ENCODE measurements around the gene SOCS1. TPM values are rescaled to one million over a fixed set of nuclear protein-coding genes. Genes with fewer than 3 reads are reported as not detected.

Gene SOCS1
- 2.7 to 4.6 TPM (median 3.6 TPM) in 3 replicates for total RNA-seq
- long read RNA-seq, transcript SOCS1-201 (2 exons, 1,225 nt) = major isoform, 9 of 9 reads
- long read RNA-seq, partial matches to known transcripts = 0 of 9 reads
- long read RNA-seq, other reads (novel, unspliced or antisense) = 0 of 9 reads

DNA sequence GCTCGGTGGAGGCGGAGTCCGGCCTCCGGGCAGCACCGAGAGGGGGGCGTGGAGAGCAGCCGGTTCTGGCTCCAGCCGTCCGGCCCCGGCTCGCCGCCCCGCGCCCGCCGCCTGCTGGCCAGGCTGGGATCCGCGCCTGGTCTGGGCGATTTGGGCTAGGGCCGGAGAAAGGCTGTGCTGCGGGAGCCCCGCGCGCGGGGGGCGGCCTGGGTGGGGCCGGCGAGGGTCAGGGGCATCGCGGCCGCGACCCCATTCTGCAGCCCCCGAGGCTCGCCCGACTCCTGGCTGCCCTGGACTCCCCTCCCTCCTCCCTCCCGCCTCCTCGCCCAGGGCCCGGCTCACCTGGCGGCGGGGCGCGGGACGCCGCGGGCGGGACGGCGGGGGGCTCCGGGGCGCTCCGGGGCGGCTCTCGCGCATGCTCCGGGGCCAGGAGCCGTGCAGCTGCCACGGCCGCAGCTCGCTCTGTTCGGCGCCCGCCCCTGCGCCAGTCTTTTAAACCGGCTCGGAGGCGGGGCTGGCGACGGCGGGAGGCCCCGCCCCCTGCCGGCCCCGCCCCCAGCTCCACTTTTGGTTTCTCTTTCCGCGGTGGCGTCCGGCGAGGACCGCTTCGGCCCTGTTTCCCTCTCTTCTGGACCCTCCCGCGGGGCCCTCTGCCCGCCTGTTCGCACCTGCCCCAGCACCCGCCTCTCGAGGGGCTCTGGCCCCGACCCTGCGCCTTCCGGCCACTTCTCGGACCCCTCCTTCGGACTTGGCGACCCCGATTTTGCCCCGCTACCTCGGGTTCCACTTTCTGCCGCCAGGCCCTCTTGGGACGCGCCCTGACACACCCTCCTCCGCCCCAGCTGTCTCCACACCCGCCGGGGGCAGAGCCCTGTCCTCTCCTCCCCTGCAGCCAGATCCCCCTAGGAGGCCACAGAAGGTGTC lies at the start of gene SOCS1:
Gene SOCS1, minus strand, starts transcription at position 468 of the 924 bp plus-strand sequence. CDS start 726 bp downstream, outside the sequence.
- DNase-seq (ENCODE audit: low spot score) = no peak

DNA sequence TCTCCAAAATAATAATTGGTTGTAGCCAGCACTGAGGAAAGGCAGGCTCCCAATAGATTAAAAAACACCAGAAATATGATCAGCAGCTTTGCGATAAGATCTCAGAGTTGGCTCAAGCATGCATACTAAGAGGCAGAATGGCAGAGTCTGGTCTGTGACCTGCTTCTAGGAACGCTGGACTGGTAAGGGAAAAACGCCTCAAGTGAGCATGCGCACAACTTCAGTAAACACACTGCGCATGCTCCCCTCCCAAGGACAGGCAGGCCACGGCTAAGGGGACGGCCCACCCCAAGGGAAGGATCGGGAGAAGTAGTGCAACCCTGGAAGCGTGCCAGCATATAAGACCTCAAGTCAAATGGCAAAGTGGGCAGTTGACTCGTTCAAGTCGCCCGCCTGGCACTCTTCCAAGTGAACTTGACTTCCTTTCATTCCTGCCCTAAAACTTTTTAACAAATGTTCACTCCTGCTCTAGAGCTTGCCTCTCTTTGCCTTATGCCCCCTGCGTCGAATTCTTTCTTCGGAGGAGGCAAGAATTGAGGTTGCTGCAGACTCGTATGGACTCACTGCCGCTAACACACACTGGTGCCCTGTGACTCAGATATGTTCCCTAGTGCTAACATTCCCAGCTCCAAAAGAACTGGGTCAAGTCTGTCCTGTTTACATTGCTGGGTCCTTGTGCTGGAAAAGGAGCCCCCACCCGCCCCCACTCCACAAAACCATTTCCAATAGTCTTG lies 47.6 kb upstream of the SOCS1 start:
- no peak for TF ChIP-seq CTCF (IDR thresholded peaks at IDR 0.05)
- no peaks in the 10 kb centered on the region for H3K27me3 Mint-ChIP-seq (ENCODE audit: low read depth)
- no peak overlapping the region for H3K4me3 Mint-ChIP-seq (ENCODE audit: unreplicated experiment)
- H3K36me3 Mint-ChIP-seq (ENCODE audit: low read depth) = peaks cover 2% of the 10 kb centered on the region
- DNase-seq (ENCODE audit: low spot score) = no peak
- peak overlapping the region; percentile 71 for H3K27ac Mint-ChIP-seq (ENCODE audit: unreplicated experiment)
- peaks cover 15% of the 10 kb centered on the region for H3K4me1 Mint-ChIP-seq (ENCODE audit: low read depth)
- H3K9me3 Mint-ChIP-seq (ENCODE audit: low read depth) = no peaks in the 10 kb centered on the region

More for the DNA sequence above, at the start of gene SOCS1:
- H3K9me3 Mint-ChIP-seq (ENCODE audit: low read depth) = no peaks in the 10 kb centered on the region
- H3K4me1 Mint-ChIP-seq (ENCODE audit: low read depth) = peaks cover 32% of the 10 kb centered on the region
- H3K27me3 Mint-ChIP-seq (ENCODE audit: low read depth) = peaks cover 5% of the 10 kb centered on the region
- H3K27ac Mint-ChIP-seq (ENCODE audit: unreplicated experiment) = peak within 1 kb of the TSS; percentile 99
- peak within 1 kb of the TSS; percentile 95 for H3K4me3 Mint-ChIP-seq (ENCODE audit: unreplicated experiment)
- no peaks in the 10 kb centered on the region for H3K36me3 Mint-ChIP-seq (ENCODE audit: low read depth)
- TF ChIP-seq CTCF (IDR thresholded peaks at IDR 0.05) = peak; percentile 99

- H3K27me3 Mint-ChIP-seq (ENCODE audit: low read depth) = no peaks in the 10 kb centered on the region
- no peak overlapping the region for H3K4me3 Mint-ChIP-seq (ENCODE audit: unreplicated experiment)
- H3K4me1 Mint-ChIP-seq (ENCODE audit: low read depth) = peaks cover 17% of the 10 kb centered on the region
- H3K36me3 Mint-ChIP-seq (ENCODE audit: low read depth) = peaks cover 2% of the 10 kb centered on the region
- TF ChIP-seq CTCF (IDR thresholded peaks at IDR 0.05) = no peak
- H3K27ac Mint-ChIP-seq (ENCODE audit: unreplicated experiment) = no peak overlapping the region
- no peak for DNase-seq (ENCODE audit: low spot score)
- no peaks in the 10 kb centered on the region for H3K9me3 Mint-ChIP-seq (ENCODE audit: low read depth)
Measured at GRCh38 chr16:11302977-11303376, 47.0 kb upstream of the SOCS1 start.

GRCh38 chr16:11301645-11302501 lies 45.9 kb upstream of the SOCS1 start:
- Mint-ChIP-seq H3K36me3 (ENCODE audit: low read depth) (no peaks in the 10 kb centered on the region), H3K9me3 (ENCODE audit: low read depth) (no peaks in the 10 kb centered on the region), H3K4me3 (ENCODE audit: unreplicated experiment) (no peak overlapping the region), H3K4me1 (ENCODE audit: low read depth) (peaks cover 28% of the 10 kb centered on the region), H3K27ac (ENCODE audit: unreplicated experiment) (no peak overlapping the region), H3K27me3 (ENCODE audit: low read depth) (no peaks in the 10 kb centered on the region)
- no peak for TF ChIP-seq CTCF (IDR thresholded peaks at IDR 0.05)
- DNase-seq (ENCODE audit: low spot score) = no peak

All from chondrocyte (in vitro differentiated cells).